Measurements from ENCODE around the gene NSDHL.

- TF ChIP-seq POLR2AphosphoS5 (IDR thresholded peaks at IDR 0.05): no peak
- TF ChIP-seq CTCF (IDR thresholded peaks at IDR 0.05): no peak
- TF ChIP-seq POLR2A (IDR thresholded peaks at IDR 0.05): no peak
These were observed 67.6 kb downstream of the NSDHL start for GRCh38 chrX:152898442-152898841.

Measured in transverse colon (tissue), 4 donors.